ENCODE measurements around the gene TAGLN. TPM values are rescaled to one million over a fixed set of nuclear protein-coding genes. Genes with fewer than 3 reads are reported as not detected.

TAGLN gene
- total RNA-seq, 2 donors from 2014 or later, result 124 to 372 TPM

DNA sequence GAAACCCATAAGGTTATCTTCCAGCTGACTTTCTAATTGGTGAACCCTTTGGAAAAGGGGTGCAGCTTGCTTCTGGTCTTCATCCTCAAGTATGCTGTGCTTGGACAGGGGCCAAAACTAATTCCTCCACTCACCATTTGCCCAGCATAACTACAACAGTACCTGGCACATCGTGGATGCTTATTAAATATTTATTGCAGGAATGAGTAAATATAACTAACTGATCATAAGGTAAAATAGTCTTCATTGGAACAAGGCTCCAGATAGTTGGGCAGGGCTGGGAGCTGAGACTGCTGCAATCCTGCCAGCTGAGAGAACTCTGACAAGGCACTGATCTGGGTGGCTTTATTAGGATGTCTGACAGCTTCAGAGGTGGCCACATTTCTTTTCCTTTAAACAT, 23.0 kb upstream of the TAGLN start:
- DNase-seq, result no peak
- WGBS, 2 donors, result 23 to 26% methylated on average over 1 of the region's 1 CpG
- intact Hi-C loops (cut with DNase I), result no loop called here

DNA sequence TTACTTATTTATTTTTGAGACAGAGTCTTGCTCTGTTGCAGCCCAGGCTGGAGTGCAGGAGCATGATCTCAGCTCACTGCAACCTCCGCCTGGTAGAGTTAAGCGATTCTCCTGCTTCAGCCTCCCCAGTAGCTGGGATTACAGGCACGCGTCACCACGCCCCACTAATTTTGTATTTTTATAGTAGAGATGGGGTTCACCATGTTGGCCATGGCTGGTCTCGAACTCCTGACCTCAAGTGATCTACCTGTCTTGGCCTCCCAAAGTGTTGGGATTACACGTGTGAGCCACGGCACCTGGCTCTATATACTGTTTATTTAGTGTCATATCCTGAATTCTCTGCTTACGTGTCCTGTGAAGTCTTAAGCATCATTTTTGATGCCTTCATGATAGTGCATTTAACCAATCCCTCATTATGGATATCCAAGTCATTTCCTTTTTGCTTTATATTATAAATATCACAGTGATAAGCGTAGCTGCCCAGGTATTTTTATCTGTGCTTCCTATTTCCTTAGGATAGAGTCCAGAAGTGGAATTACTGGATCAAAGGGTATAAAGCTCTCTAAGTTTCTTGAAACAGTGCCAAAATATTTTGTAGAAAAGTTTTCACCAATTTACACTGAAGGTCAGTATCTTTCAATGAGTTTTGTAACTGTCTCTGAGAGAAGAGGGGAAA, 21.5 kb upstream of the TAGLN start:
- H3K9me3 ChIP-seq, result no peaks in the 10 kb centered on the region
- peaks cover 52% of the 10 kb centered on the region for H3K4me1 ChIP-seq
- DNase-seq (no peak), ATAC-seq (no peak)
- WGBS, 2 donors, result 45 to 54% methylated on average over 7 to 10 of the region's 10 CpGs
- no peak overlapping the region for H3K4me3 ChIP-seq
- TF ChIP-seq, protein P1, sequence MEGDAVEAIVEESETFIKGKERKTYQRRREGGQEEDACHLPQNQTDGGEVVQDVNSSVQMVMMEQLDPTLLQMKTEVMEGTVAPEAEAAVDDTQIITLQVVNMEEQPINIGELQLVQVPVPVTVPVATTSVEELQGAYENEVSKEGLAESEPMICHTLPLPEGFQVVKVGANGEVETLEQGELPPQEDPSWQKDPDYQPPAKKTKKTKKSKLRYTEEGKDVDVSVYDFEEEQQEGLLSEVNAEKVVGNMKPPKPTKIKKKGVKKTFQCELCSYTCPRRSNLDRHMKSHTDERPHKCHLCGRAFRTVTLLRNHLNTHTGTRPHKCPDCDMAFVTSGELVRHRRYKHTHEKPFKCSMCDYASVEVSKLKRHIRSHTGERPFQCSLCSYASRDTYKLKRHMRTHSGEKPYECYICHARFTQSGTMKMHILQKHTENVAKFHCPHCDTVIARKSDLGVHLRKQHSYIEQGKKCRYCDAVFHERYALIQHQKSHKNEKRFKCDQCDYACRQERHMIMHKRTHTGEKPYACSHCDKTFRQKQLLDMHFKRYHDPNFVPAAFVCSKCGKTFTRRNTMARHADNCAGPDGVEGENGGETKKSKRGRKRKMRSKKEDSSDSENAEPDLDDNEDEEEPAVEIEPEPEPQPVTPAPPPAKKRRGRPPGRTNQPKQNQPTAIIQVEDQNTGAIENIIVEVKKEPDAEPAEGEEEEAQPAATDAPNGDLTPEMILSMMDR (IDR thresholded peaks at IDR 0.05), result no peak
- TF ChIP-seq POLR2A (IDR thresholded peaks at IDR 0.05), result no peak
- peaks cover 0 to under 1% of the 10 kb centered on the region in 2 donors for H3K36me3 ChIP-seq (replicated peaks in 1 of 2; ENCODE audit: insufficient read depth in 1 of 2, low read depth in 2 of 2)
- peak overlapping the region; percentile 94 to 96 (median 95) for H3K27ac ChIP-seq
- H3K27me3 ChIP-seq, result no peaks in the 10 kb centered on the region
- intact Hi-C loops (cut with DNase I), result no loop called here

More for the DNA sequence above, 23.0 kb upstream of the TAGLN start:
- Histone ChIP-seq H3K36me3 (replicated peaks in 1 of 2; ENCODE audit: insufficient read depth in 1 of 2, low read depth in 2 of 2) (no peaks in the 10 kb centered on the region), H3K27ac (no peak overlapping the region), H3K4me3 (no peak overlapping the region), H3K4me1 (peaks cover 40% of the 10 kb centered on the region), H3K9me3 (no peaks in the 10 kb centered on the region), H3K27me3 (no peaks in the 10 kb centered on the region)
- no peak for ATAC-seq
- no peak for TF ChIP-seq POLR2A (IDR thresholded peaks at IDR 0.05)
- TF ChIP-seq, protein P1 (IDR thresholded peaks at IDR 0.05), result no peak

DNA sequence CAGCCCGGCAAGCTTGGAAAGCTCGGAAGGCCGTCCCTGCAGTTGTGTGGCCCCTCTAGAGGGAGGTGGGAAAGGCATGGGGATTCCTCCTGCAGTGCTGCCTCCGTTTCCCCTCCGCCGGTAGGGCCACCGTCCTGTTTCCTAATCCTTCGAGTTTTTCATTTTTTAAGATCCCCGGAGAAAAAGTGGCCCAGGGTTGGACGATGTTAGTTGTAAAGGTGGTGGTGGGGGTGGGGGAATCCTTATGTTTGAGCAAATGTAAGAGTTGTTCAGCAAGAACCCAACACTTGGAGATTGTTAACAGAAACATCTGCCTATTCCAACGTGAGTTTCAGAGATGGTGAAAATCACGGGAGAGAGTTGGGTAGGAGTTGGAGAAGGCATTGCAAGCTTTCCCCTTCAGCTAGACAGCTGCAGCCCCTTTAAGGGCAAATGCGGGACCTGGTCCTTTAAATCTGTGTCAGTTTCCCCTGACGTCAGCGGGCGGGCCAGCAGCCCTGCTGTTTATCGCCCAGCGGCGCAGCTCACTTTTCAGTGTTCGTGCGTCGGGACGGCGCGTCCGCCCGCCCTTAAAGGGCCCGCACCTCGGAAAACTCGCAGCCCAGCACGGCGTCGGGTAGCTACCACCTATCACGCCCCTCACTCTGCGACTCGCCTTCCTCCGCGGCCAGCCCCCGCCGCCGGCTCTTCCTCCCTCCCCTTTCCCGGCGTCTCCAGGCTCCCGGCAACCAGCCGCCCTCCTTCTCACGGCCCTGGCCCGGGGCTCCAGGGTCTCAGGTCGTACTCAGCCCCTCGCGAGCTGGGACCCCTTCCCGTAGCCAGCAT, 20.7 kb upstream of the TAGLN start, which contains the start of gene SIDT2:
SIDT2 (plus strand) TSS at position 534 of the 825 bp plus-strand sequence. CDS start 521 bp downstream, outside the sequence.
- intact Hi-C loops (cut with DNase I), result no loop called here
- Histone ChIP-seq H3K27me3 (no peaks in the 10 kb centered on the region), H3K36me3 (replicated peaks in 1 of 2; ENCODE audit: insufficient read depth in 1 of 2, low read depth in 2 of 2) (peaks cover 0 to 3% of the 10 kb centered on the region in 2 donors), H3K27ac (peak within 1 kb of the TSS; percentile 94 to 96 (median 95)), H3K4me3 (peak within 1 kb of the TSS; percentile 78 to 80), H3K9me3 (no peaks in the 10 kb centered on the region), H3K4me1 (peaks cover 52% of the 10 kb centered on the region)
- peak; percentile 86 to 92 (median 92) for TF ChIP-seq POLR2A (IDR thresholded peaks at IDR 0.05)
- TF ChIP-seq, protein P1 (IDR thresholded peaks at IDR 0.05), result peak in 1 of 7 experiments; percentile 30
- WGBS, 2 donors, result 1% methylated on average over 21 to 51 of the region's 51 CpGs
- DNase-seq, result peak; percentile 94 to 96 (median 95)
- peak; percentile 92 for ATAC-seq

DNA sequence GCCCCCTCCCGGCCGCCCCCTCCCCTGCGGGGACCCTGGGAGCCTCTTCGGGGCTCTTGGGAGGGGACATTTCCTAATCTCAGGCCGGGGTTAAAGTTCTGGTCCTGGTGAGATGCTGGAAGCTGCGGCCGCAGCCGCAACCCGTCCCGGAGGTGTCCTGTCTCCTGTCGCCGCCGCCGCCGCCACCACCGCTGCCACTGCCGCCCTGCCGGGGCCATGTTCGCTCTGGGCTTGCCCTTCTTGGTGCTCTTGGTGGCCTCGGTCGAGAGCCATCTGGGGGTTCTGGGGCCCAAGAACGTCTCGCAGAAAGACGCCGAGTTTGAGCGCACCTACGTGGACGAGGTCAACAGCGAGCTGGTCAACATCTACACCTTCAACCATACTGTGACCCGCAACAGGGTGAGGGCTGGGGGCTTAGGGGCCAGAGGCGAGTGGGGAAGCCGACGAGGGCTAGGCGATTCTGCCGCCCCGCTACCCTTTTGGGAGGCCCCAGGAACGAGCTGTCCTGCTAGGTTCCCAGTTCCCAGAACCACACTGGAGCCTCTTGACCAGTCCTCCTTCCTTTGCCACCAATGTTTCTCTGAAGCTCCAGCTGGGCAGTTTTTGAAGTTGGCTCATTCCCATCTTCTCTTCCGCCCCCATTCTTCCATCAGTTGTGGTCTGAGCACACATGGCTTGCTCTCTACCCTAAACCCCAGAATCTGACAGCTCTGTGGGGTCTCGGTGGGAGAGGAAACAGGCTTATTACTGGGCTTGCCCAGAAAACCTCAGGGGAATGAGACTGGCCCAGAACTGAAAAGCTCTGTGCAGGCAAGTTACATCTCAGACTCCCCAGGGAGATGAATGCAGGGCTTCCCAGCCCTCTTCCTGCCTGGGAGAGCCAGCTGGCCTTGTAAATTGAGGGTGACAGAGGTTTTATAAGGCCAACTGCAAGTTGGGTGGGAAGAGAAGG, 19.8 kb upstream of the TAGLN start:
- H3K27me3 ChIP-seq, result no peaks in the 10 kb centered on the region
- intact Hi-C loops (cut with DNase I), result no loop called here
- H3K4me3 ChIP-seq, result peak overlapping the region; percentile 78 to 80
- peak overlapping the region; percentile 94 to 96 (median 95) for H3K27ac ChIP-seq
- peaks cover 60% of the 10 kb centered on the region for H3K4me1 ChIP-seq
- TF ChIP-seq POLR2A (IDR thresholded peaks at IDR 0.05), result no peak
- TF ChIP-seq, protein P1 (IDR thresholded peaks at IDR 0.05), result peak in 1 of 7 experiments; percentile 5
- 1% methylated on average over 19 to 39 of the region's 39 CpGs for WGBS, 2 donors
- H3K9me3 ChIP-seq, result no peaks in the 10 kb centered on the region
- ATAC-seq, result peak; percentile 38
- H3K36me3 ChIP-seq (replicated peaks in 1 of 2; ENCODE audit: insufficient read depth in 1 of 2, low read depth in 2 of 2), result peaks cover 0 to 3% of the 10 kb centered on the region in 2 donors
- peak in 3 of 4 donors; percentile 57 to 58 (median 57) for DNase-seq
